ENCODE results near the gene SRM.
"Not testable (repeated sequence)": the region's sequence is repeated elsewhere in the genome, so short reads cannot be mapped to it uniquely, and the experiment has no call there.

SRM gene

DNA sequence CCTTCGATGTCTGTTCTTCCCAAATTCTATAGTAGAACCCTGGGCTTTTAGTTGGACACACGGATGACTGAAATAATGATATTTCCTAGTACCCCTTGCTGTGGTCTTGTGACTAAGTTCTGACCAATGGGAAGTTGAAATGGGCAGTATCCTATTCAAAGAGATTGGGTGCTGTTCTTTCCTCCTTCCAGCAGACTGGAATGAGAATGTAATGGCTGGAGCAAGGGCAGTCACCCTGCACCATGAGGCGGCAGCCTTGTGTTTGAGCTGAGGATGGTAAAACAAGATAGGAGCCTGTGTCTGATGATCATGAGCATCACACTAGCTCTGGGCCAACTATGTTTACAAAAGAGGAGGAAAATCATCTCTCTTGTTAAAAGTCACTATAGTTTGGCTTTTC is 5.1 kb upstream of the SRM start:
- no peak for DNase-seq (ENCODE audit: low spot score)

DNA sequence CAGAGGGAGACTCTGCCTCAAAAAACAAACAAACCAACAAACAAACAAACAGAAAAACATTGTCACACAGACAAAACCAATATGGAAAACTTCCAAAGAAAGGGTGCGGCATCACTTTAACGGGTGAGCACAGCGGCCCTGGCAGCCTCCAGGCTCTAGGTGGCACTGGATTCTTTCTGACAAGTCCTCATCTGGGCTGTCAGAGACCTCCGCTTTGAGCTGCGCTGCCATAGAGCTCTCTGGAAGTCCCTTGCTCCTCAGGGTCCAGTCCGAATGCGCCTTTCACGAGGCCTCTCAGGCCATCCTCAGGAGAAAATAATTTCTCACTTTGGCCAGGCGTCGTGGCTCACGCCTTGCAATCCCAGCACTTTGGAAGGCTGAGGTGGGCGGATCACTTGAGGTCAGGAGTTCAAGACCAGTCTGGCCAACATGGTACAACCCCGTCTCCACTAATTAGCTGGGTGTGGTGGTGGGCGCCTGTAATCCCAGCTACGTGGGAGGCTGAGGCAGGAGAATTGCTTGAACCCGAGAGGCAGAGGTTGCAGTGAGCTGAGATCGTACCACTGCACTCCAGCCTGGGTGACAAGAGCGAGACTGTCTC is 4.2 kb upstream of the SRM start:
- not testable (repeated sequence) for DNase-seq (ENCODE audit: low spot score)

DNA sequence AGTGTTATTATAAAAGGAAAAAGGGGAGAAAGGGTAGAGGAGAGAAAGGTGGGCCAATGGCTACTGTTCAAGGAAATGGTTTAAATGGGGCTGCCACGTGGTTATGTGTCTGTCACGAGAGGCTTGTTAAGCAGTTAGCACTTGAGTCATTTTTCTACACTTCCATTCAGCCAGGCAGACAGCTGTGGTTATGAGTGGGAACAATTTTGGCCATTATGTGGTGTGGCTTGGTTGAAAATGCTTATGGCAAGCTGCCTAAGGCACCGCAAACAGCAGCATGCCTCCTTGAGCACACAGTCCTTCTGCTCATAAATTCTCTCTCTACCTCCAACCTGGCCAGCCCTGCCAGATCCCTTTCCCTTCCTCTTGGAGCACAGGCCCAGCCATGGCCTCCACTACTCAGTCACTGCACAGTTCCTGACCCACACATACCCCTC is 3.2 kb upstream of the SRM start:
- no peak for DNase-seq (ENCODE audit: low spot score)

DNA sequence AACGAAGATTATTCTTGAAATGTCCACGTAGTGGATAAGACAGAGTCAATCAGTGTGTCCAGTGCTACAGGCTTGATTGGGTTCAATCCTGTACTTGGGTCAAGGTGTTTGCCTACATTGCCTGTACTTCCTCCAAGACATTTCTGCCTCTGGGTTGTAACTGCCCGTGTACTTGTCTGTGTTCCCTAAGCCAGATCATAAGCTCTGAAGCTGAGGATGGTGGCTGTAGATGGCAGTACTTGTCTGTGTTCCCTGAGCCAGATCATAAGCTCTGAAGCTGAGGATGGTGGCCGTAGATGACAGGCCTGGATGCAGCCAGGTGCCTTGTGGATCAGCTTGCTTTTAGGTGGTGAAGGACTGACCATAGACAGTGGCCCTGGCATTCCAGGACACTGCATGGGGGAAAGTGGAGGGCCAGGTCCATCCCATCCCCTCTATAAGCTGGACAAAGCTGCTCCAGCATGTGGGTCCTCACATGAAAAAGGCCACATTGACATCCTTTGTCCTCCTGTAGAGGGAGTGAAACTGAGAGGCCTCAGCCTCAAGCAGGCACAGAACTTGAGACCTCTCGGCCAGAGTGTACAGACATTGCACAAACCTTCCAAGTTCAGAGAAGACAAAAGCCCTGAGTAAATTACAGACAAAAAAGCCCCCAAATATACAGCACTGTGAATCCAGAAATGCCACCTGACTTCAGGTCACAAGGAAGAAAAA is 2.0 kb upstream of the SRM start:
- DNase-seq (ENCODE audit: low spot score), result no peak

DNA sequence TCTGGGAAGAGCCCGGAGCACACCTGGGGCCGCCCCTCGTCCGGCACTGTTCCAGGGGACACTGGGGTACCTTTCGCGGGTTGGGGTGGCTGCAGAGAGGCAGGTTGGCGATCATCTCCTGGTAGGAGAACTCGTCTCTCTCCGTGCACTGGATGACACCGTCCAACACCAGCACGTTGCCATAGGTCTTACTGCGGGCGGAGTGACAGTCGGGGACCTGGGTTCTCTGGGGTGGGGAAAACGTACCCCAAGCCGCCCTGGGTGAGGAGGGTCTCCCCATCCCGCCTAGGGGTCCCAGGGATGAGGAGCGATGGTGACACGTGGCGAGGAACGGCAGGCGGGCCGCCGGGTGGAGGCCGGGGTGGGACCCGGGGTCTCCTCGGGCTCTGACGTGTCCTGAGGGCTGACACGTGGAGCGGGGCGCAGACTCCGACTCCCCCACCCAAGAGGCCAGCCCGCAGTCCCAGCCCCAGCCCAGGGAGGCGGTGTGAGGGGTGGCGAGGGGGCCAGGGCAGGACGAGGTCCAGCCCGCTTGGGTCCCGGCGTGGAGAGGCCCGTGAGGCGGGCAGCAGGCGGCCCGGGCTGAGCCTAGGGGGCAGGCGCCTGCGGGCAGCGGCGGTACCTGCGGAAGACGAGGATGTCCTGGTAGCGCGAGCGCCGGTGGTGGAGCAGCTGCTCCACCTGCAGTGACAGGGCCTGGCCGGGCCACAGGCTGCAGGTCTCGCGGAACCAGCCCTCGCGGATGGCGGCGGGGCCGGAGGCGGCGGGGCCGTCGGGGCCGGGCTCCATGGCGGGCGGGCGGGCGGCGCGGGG is 457 bp downstream of the SRM start:
- no peak for DNase-seq (ENCODE audit: low spot score)

DNA sequence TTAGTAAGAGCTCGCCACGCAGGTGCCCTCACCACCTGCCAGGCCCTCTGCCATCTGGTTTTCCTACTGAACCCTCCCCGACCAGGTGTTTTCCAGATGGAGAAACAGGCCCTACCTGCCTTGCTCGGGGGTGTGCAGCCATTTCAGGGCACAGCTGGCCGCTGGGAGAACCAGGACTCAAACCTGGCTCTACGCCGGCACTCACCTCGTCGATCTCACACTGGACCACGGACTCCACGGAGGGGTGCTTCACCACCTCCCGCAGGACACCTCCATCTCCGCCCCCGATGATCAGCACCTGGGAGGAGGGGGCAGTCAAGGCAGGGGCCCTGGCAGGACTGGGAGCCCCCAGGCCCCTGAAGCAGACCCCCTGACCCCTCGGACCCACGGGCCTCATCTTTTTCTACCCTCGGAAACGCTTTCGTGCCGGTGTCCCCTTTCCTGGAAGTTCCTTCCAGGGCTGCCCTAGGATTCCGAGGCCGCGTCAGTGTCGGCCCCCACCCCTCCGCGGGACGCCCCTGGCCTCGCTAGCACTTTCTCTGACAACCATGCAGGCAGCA is 1.1 kb downstream of the SRM start:
- no peak for DNase-seq (ENCODE audit: low spot score)

DNA sequence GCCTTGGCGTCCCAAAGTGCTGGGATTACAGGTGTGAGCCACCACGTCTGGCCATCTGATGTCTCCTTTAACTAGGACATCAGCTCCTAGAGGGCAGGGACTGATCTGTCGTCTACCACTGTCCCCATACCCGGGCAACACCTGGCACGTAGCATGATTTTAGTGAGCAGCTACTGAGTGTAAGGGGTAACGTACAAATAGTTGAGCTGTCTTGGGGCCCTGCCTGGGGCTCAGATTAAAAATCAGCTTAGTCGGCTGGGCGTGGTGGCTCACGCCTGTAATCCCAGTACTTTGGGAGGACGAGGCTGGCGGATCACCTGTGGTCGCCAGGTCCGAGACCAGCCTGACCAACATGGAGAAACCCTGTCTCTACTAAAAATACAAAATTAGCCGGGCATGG is 1.8 kb downstream of the SRM start:
- no peak for DNase-seq (ENCODE audit: low spot score)

DNA sequence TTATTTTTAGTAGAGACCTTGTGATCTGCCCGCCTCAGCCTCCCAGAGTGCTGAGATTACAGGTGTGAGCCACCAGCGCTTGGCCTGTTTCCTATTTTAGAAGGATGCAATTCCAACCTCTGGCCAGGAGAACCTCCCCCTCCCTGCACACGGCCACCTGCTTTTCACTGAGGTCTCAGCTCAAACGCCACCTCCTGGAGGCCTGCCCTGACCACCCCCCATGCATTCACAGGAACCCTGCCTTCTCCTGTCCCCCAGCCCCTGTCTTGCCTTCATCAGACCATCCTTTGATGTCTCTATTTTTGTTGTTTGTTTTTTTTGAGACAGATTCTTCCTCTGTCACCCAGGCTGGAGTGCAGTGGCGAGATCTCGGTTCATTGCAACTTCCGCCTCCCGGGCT is 2.3 kb downstream of the SRM start:
- DNase-seq (ENCODE audit: low spot score), result no peak

DNA sequence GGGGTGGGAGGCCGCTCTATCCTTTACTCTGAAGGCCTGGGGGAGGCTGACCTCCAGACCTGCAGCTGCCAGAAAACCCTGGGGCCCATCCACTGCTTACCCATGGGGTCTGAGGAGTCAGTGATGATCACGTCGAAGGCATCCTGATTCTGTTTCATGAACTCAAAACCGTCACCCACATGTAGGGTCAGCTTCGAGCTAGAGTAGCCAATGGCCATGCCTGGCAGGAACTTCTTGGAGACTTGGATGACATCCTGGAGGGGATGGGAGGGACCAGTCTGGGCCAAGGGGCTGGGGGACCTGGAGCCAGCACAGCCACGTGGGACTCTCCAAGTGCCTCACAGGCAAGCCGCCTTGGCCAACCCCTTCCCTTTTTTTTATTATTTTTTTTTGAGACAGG is 3.3 kb downstream of the SRM start:
- no peak for DNase-seq (ENCODE audit: low spot score)

DNA sequence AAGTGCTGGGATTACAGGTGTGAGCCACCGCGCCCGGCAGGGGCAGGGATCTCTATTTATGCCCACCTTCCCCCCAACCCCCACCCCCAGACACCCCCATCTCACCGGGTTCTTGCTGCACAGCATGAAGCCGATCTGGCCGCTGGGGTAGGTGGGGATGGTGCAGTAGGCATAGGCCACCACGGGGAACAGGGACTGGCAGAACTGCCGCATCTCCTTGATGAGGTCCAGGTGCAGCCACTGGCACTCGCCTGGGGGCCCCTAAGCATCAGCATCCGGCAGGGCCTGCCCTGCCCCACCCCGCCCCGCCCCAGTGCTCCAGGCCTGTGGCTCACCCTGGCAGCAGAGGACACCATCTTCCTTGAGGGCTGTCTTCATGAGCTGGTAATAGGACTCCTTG is 4.1 kb downstream of the SRM start:
- DNase-seq (ENCODE audit: low spot score), result no peak

DNA sequence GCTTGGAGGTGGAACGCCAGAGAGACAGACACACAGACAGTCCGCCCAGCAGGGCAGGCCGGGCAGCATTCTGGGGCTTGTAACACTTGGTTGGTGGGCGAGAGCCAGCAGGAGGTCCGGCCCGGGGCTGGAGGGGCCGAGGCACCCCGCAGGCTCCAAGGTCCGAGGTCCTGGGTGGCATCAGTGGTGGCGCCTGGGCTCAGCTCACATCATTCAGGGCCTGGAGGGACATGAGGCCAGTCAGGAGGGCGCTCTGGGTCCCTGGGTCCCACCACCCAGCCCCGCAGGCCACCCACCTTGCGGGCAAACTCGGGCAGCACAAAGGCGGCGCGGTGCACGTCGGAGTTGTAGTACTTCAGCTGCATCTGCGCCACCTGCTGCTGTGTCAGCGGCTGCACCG is 5.2 kb downstream of the SRM start:
- DNase-seq (ENCODE audit: low spot score), result no peak

DNA sequence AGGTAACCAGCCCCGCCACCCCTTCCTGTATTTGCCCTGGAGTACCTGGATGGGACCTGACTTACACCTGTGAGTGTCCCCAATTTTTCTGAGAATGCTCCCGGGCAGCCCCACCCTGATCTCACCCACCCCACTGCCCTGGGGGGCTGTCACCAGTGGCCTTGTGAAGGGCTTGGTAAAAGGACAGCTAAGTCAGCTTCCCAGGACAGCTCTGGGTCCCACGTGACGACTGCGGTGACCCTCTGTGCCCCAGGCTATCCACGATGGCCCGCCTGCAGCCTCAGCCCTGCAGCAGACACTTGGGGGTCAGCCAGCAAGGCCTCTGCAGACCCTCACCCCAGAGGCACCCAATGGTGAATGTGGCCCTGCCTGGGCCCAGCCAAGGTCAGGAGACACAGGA is 5.6 kb downstream of the SRM start:
- no peak for DNase-seq (ENCODE audit: low spot score)

DNA sequence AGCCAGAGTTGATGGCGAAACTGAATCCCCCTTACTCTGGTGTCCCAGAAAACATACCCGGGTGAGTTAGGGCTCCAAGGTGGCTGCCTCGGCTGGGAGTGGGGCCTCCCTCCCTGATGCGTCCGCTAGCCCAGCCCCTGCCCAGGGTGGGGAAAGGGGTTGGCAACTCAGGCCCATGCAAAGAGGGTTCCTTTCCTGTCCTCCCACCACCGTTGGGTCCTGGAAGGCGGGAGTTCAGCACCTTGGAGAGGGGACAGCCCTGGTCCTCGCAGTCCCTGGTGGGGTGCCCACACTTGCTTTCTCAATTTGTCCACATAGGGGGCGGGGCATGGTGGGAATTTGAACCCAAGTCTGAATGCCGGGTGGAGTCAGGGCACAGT is 6.1 kb downstream of the SRM start:
- no peak for DNase-seq (ENCODE audit: low spot score)

DNA sequence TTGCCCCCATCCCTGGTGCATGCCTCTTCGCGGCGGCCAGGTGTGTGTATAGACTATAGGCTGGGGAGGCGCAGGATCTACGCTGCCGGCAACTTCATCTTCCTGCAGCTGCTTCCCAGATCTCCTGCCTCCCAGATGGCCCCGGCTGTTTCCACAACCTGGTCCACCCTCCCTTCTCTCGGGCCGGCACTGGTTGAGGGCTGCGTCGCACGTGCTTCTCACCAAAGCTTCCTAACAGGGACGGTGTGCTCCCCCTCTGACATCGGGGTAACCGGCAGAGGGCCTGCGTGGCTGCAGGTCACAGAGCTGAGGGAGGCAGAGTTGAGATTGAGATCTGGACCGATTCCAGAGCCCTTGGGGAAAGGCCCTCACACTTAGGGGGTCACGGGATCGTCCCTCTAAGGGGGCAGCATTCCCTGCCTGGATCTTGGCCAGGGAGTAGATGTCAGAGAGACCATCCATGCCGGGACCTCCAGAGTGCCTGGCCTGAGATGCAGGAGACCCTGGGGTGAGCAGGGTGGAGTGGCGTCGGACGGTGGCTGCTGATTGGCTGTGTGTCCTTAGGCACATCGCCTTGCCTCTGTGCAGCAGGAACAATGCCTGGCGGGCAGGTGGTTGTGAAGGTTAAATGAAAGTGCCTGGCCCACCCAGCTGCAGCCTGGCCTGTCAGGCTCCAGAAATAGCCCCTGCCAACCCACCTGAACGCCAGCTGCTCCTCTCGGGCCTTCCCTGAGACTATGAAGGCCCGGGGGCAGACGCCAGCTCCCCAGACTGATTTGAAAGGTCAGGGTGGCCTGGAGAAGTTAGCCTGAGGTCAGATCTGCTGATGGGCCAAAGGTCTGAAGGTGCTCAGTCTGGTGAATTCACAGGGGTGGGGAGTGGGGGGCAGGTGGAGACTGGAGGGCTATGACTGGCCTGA is 6.7 kb downstream of the SRM start:
- DNase-seq (ENCODE audit: low spot score), result no peak

DNA sequence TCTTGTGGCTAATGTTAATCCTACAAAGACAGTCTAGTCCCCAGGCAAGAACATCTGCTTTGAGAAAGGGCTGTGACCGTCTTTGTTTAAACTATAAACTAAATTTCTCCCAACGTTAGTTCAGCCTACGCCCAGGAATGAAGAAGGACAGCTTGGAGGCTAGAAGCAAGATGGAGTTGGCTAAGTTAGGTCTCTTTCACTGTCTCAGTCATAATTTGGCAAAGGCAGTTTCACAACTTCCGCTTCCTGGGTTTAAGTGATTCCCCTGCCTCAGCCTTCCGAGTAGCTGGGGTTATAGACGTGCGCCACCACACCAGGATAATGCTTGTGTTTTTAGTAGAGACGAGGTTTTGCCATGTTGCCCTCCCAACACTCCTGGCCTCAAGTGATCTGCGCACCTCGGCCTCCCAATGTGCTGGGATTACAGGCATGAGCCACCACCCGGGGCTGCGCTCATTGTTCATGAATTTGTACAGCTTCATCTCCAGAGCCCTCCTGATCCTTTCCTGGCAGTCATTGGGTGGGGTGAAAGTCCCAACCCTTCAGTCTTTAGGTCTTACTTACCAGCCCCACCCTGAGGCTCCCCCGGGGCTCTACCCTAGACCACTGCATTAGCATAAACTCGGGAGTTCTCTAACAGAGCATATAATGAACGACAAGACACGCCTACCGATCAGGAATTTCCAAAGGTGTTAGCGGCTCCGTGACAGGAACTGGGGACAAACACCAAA is 7.9 kb downstream of the SRM start:
- DNase-seq (ENCODE audit: low spot score), result no peak

DNA sequence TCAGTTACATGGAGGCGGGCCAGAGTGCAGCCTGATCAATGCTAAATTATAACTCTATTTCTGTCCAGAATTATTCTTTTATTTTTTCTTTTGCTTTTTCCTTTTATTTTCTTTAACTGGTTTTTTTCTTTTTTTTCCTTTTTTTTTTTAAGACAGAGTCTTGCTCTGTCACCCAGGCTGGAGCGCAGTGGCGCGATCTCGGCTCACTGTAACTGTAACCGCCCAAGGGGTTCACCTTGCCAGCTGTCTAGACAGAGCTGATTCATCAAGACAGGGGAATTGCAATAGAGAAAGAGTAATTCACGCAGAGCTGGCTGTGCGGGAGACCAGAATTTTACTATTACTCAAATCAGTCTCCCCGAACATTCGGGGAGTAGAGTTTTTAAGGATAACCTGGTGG is 8.7 kb downstream of the SRM start:
- DNase-seq (ENCODE audit: low spot score), result not testable (repeated sequence)

DNA sequence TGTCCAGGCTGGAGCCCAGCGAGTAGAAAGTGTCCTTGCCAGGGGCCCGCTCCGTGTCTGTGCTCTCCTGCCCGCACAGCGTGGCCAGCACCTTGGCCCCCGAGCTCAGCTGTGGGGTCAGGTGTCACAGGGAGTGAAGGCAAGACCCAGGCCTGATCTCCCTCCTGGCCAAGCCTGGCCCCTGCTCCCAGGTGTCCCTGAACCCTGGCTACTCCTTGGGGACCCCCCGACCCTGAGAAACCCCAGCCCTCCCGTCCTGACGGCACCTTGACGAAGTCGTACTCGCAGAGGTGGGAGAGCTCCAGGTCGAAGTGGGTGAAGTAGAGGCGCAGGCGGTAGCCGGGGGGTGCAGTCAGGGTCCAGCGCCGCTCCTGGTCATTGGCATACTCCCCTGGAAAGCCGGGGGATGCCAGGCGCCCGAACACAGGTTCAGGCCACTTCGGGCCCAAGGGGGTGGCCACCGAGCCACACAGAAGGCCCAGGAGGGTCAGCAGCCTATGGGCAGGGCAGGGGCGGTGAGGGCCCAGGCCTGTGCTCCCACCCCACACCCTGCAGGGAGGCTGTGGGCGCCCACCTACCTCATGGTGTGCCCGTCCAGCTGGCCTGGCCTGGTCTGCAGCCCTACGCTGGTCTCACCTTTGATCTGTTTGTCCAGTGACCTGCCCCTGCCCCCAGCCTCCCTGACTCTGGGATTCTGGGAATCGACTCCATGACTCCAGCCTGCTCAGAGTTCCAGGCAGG is 13.0 kb downstream of the SRM start, which contains the start of gene MASP2:
MASP2 (minus strand) TSS at position 615 of the 741 bp plus-strand sequence; CDS start at position 583, 32 bp downstream.
- DNase-seq (ENCODE audit: low spot score), result no peak

DNA sequence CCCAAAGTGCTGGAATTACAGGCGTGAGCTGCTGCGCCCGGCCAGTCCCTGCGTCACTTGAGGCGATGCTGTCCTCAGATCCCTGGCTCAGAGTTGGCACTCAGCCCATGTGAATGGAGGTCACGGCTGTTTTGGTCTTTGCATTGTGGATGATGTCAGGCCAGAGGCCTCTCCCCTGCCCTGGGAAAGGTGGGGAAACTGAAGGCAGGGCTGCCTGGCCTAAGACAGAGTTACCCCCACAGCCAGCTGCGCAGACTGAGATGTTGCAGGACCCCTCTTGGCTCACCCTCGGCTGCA is 13.6 kb downstream of the SRM start:
- no peak for DNase-seq (ENCODE audit: low spot score)

DNA sequence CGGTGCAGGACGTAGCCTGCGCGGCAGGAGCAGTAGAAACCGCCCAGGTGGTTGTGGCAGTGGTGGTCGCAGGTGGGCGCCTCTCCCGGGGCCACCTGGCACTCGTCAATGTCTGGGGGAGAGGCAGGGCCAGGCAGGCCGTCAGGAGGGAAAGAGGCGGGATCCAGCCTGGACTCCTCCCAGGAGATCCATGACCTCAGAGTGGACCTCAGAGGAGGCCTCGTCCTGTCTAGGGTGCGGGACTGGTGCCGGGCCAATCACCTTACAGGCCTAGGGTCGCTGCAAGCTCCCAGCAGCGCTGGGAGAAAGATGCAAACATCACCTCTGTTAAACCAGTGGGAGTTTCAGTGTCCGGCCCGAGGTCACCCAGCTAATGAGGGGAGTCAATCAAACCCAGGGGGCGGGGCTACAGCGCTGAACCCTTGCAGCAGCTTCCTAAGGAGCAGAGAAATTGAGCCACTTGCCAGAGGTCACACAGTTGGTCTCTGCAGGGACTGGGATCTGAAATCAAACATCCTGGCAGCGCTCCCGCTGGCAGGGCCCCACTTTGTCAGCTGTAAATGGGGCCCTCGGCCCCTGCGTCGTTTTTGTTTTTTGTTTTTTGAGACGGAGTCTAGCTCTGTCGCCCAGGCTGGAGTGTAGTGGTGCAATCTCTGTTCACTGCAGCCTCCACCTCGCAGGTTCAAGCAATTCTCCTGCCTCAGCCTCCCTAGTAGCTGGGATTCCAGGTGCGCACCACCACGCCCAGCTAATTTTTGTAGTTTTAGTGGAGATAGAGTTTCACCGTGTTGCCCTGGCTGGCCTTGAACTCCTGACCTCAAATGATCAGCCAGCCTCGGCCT is 14.2 kb downstream of the SRM start:
- no peak for DNase-seq (ENCODE audit: low spot score)
